ENCODE measurements around the gene TRPM3.

GRCh38 chr9:71076096-71076495 is 45.3 kb downstream of the TRPM3 start:
- TF ChIP-seq POLR2AphosphoS5 (IDR thresholded peaks at IDR 0.05; ENCODE audit: borderline replicate concordance, low read depth, low read length) (no peak), EZH2 (IDR thresholded peaks at IDR 0.05) (no peak), FOXP2 (optimal IDR thresholded peaks at IDR 0.05; ENCODE audit: control extremely low read depth, extremely low read length, insufficient read depth) (no peak)
